Measurements from ENCODE around the gene SEMA4B. TPM values are rescaled to one million over a fixed set of nuclear protein-coding genes. Genes with fewer than 3 reads are reported as not detected.
A peak's percentile ranks its signal among the peaks of the same experiment; 100 is the strongest.

Gene SEMA4B
- total RNA-seq, 4 donors from 2014 or later = 43.1 to 104 (median 59.0) TPM

- Histone ChIP-seq H3K27me3 (no peaks in the 10 kb centered on the region), H3K4me3 (no peak overlapping the region), H3K36me3 (no peaks in the 10 kb centered on the region), H3K27ac (peak overlapping the region in 3 of 4 donors; percentile 84 to 94 (median 92)), H3K9me3 (no peaks in the 10 kb centered on the region), H3K4me1 (peaks cover 0 to 53% (median 31%) of the 10 kb centered on the region in 4 donors)
- TF ChIP-seq EP300 (IDR thresholded peaks at IDR 0.05) (no peak), POLR2A (IDR thresholded peaks at IDR 0.05) (no peak), CTCF (IDR thresholded peaks at IDR 0.05) (no peak)
- 71 to 75% methylated on average over 10 of the region's 10 CpGs for WGBS, 2 donors
- no peak for DNase-seq (ENCODE audit: low spot score in 2 of 2)
These were observed 22.4 kb upstream of the SEMA4B start for GRCh38 chr15:90178468-90179435.

- Histone ChIP-seq H3K4me1 (peaks cover 0 to 50% (median 29%) of the 10 kb centered on the region in 4 donors), H3K27ac (peak overlapping the region in 3 of 4 donors; percentile 96 to 97 (median 97)), H3K4me3 (no peak overlapping the region), H3K9me3 (no peaks in the 10 kb centered on the region), H3K27me3 (no peaks in the 10 kb centered on the region), H3K36me3 (no peaks in the 10 kb centered on the region)
- no peak for DNase-seq (ENCODE audit: low spot score in 2 of 2)
- 32 to 47% methylated on average over 2 of the region's 2 CpGs for WGBS, 2 donors
- TF ChIP-seq POLR2A (IDR thresholded peaks at IDR 0.05) (no peak), EP300 (IDR thresholded peaks at IDR 0.05) (no peak), CTCF (IDR thresholded peaks at IDR 0.05) (no peak)
These were observed 19.4 kb upstream of the SEMA4B start for GRCh38 chr15:90181776-90182175.

- Histone ChIP-seq H3K27me3 (no peaks in the 10 kb centered on the region), H3K4me1 (peaks cover 0 to 57% (median 41%) of the 10 kb centered on the region in 4 donors), H3K36me3 (no peaks in the 10 kb centered on the region), H3K9me3 (no peaks in the 10 kb centered on the region), H3K27ac (peak overlapping the region; percentile 96 to 99 (median 97)), H3K4me3 (peak overlapping the region; percentile 77 to 87 (median 78))
- TF ChIP-seq POLR2A (IDR thresholded peaks at IDR 0.05) (peak in 1 of 2 donors; percentile 45), EP300 (IDR thresholded peaks at IDR 0.05) (peak; percentile 46 to 88), CTCF (IDR thresholded peaks at IDR 0.05) (no peak)
- 12 to 19% methylated on average over 17 to 21 of the region's 27 CpGs for WGBS, 2 donors
- peak; percentile 64 to 73 for DNase-seq (ENCODE audit: low spot score in 2 of 2)
These were observed 16.9 kb upstream of the SEMA4B start for GRCh38 chr15:90184119-90184785.

- WGBS, 2 donors = 4 to 6% methylated on average over 29 to 46 of the region's 67 CpGs
- TF ChIP-seq CTCF (IDR thresholded peaks at IDR 0.05) (no peak), POLR2A (IDR thresholded peaks at IDR 0.05) (peak in 1 of 2 donors; percentile 64), EP300 (IDR thresholded peaks at IDR 0.05) (peak in 1 of 2 donors; percentile 78)
- Histone ChIP-seq H3K27me3 (no peaks in the 10 kb centered on the region), H3K9me3 (no peaks in the 10 kb centered on the region), H3K36me3 (no peaks in the 10 kb centered on the region), H3K27ac (peak overlapping the region; percentile 96 to 99 (median 97)), H3K4me3 (peak overlapping the region; percentile 77 to 87 (median 78)), H3K4me1 (peaks cover 0 to 63% (median 43%) of the 10 kb centered on the region in 4 donors)
- DNase-seq (ENCODE audit: low spot score in 2 of 2) = peak; percentile 41 to 55
These were observed 16.1 kb upstream of the SEMA4B start for GRCh38 chr15:90184786-90185704.
